IMR-90 (cell line): ENCODE results near the gene UCP3. TPM values are rescaled to one million over a fixed set of nuclear protein-coding genes. Genes with fewer than 3 reads are reported as not detected.

ENCODE experiments used
- ATAC-seq: fragments of 200-7000 bp; cut with Tn5 transposase; 2 replicates; pipeline ENCODE4 v1.9.1; 2020; ENCODE audit warnings: low read depth, mild to moderate bottlenecking, moderate library complexity
- BruUV-seq: library from RNA; stranded (reverse); fragments of 400-500 nt; replicated peaks from 2 replicates; lab custom pipeline; 2021; lab: Mats Ljungman, UMichigan
- CTCF ChIA-PET: fragments of 300-600 bp; formaldehyde crosslinking; extraction: SDS; loops from one replicate; lab custom pipeline; 2021; ENCODE audit warnings: antibody characterized with exemption; lab: Yijun Ruan, JAX
- POLR2A ChIA-PET: fragments of 300-600 bp; sonication (Branson Sonifier 250); formaldehyde crosslinking; loops from one replicate; lab custom pipeline; 2022; ENCODE audit warnings: antibody characterized with exemption; ENCODE audit not compliant: unreplicated experiment; lab: Charles Lee
- DNase-seq: peaks from one replicate; pipeline ENCODE4 v3.0.0; 2013
- H2AFZ ChIP-seq: replicated peaks from 2 replicates; pipeline ENCODE3; 2013; ENCODE audit warnings: low read length, mild to moderate bottlenecking; ENCODE audit not compliant: poor library complexity
- H2AK5ac ChIP-seq: 2 replicates; pipeline ENCODE4 v1.6.1; 2013; ENCODE audit warnings: low read depth, low read length, inconsistent platforms
- H2AK9ac ChIP-seq: replicated peaks from 2 replicates; pipeline ENCODE3; 2013; ENCODE audit warnings: mild to moderate bottlenecking, low read depth, low read length, moderate library complexity; ENCODE audit not compliant: poor library complexity
- H2BK120ac ChIP-seq: 2 replicates; pipeline ENCODE4 v1.6.1; 2013; ENCODE audit warnings: low read depth, low read length, inconsistent platforms
- H2BK15ac ChIP-seq: 3 replicates; pipeline ENCODE4 v1.6.1; 2013; ENCODE audit warnings: low read depth, low read length, inconsistent platforms
- H2BK20ac ChIP-seq: 2 replicates; pipeline ENCODE4 v1.6.1; 2013; ENCODE audit warnings: low read depth, mild to moderate bottlenecking, inconsistent platforms, low read length, moderate library complexity
- H2BK5ac ChIP-seq: 2 replicates; pipeline ENCODE4 v1.6.1; 2013; ENCODE audit warnings: mild to moderate bottlenecking, low read depth, low read length, inconsistent platforms; ENCODE audit not compliant: poor library complexity, severe bottlenecking
- H3K14ac ChIP-seq: replicated peaks from 2 replicates; pipeline ENCODE4 v1.6.1; 2013; ENCODE audit warnings: low read depth, low read length, inconsistent platforms
- H3K18ac ChIP-seq: 2 replicates; pipeline ENCODE4 v1.6.1; 2013; ENCODE audit warnings: low read depth, low read length, control low read depth
- H3K23ac ChIP-seq: 2 replicates; pipeline ENCODE4 v1.6.1; 2013; ENCODE audit warnings: low read depth, low read length, inconsistent platforms
- H3K27ac ChIP-seq: 2 replicates; pipeline ENCODE4 v1.5.1; 2013; ENCODE audit warnings: mild to moderate bottlenecking, control low read depth, low read length; ENCODE audit not compliant: insufficient read depth
- H3K27me3 ChIP-seq: 2 replicates; pipeline ENCODE4 v1.6.1; 2013; ENCODE audit warnings: low read length; ENCODE audit not compliant: control insufficient read depth, insufficient read depth
- H3K36me3 ChIP-seq: 2 replicates; pipeline ENCODE4 v1.6.1; 2013; ENCODE audit warnings: low read length, mixed read lengths; ENCODE audit not compliant: control insufficient read depth, insufficient read depth
- H3K4ac ChIP-seq: 2 replicates; pipeline ENCODE4 v1.6.1; 2013; ENCODE audit warnings: low read depth, low read length, inconsistent platforms
- H3K4me1 ChIP-seq: 2 replicates; pipeline ENCODE4 v1.6.1; 2013; ENCODE audit warnings: low read length, mixed read lengths; ENCODE audit not compliant: control insufficient read depth, insufficient read depth
- H3K4me2 ChIP-seq: 2 replicates; pipeline ENCODE4 v1.6.1; 2013; ENCODE audit warnings: low read depth, mild to moderate bottlenecking, control low read depth, low read length, moderate library complexity
- H3K4me3 ChIP-seq: 2 replicates; pipeline ENCODE4 v1.5.1; 2013; ENCODE audit warnings: low read depth, mild to moderate bottlenecking, control low read depth, low read length, moderate library complexity; ENCODE audit not compliant: insufficient read depth
- H3K56ac ChIP-seq: 2 replicates; pipeline ENCODE4 v1.6.1; 2013; ENCODE audit warnings: low read length, inconsistent platforms; ENCODE audit not compliant: insufficient read depth; ENCODE audit errors: extremely low read depth
- H3K79me1 ChIP-seq, 2 experiments: 2 replicates each; pipeline ENCODE4 v1.6.1; 2013; ENCODE audit warnings: low read length in 2 of 2, inconsistent platforms in 1 of 2, low read depth in 1 of 2
- H3K9ac ChIP-seq: 2 replicates; pipeline ENCODE4 v1.6.1; 2013; ENCODE audit warnings: low read depth, low read length, control low read depth
- H3K9me1 ChIP-seq: 2 replicates; pipeline ENCODE4 v1.6.1; 2013; ENCODE audit warnings: low read length, inconsistent platforms; ENCODE audit not compliant: insufficient read depth
- H3K9me3 ChIP-seq: 2 replicates; pipeline ENCODE4 v1.6.1; 2013; ENCODE audit warnings: low read length; ENCODE audit not compliant: control insufficient read depth, insufficient read depth
- H4K20me1 ChIP-seq: 2 replicates; pipeline ENCODE4 v1.6.1; 2013; ENCODE audit warnings: low read length, inconsistent platforms; ENCODE audit not compliant: insufficient read depth
- H4K5ac ChIP-seq: 2 replicates; pipeline ENCODE4 v1.6.1; 2013; ENCODE audit warnings: mild to moderate bottlenecking, low read depth, low read length, control low read depth
- H4K8ac ChIP-seq, 2 experiments: 2 replicates each; pipeline ENCODE4 v1.6.1; 2013; ENCODE audit warnings: low read depth in 2 of 2, low read length in 2 of 2, control low read depth in 1 of 2, inconsistent platforms in 1 of 2
- H4K91ac ChIP-seq: 2 replicates; pipeline ENCODE4 v1.6.1; 2013; ENCODE audit warnings: low read depth, low read length, inconsistent platforms; ENCODE audit not compliant: insufficient read depth
- MAZ ChIP-seq: IDR thresholded peaks from 2 replicates; pipeline ENCODE4 v1.6.1; 2012; ENCODE audit warnings: low read depth, mild to moderate bottlenecking, low read length, improper control_type of control experiment, moderate library complexity, borderline replicate concordance
- NFE2L2 ChIP-seq: fragments of 150-350 bp; IDR thresholded peaks from 2 replicates; pipeline ENCODE4 v1.6.1; 2016; ENCODE audit warnings: low read depth, mild to moderate bottlenecking, low read length
- WGBS, 2 experiments: methylation state at CpG; one replicate each; pipeline versions ENCODE4 v1.1.5 to v1.1.7; 2013; ENCODE audit warnings: missing lambda C conversion rate in 2 of 2; ENCODE audit not compliant: insufficient read length in 1 of 2; ENCODE audit errors: extremely low coverage in 2 of 2; 5-methylcytosine and 5-hydroxymethylcytosine counted together
- dilution Hi-C: fragments of 300-500 bp; cut with HindIII; formaldehyde crosslinking; loops from one replicate; pipeline ENCODE4 v1.14.3; 2018; ENCODE audit warnings: low sequenced_read_pairs; ENCODE audit not compliant: unreplicated experiment
- in situ Hi-C: fragments of 300-500 bp; cut with MboI; formaldehyde crosslinking; loops from 3 replicates; pipeline ENCODE4 v1.14.3; 2019; ENCODE audit warnings: low sequenced_read_pairs, inconsistent platforms, mixed read lengths
- intact Hi-C: fragments of 100-400 bp; cut with micrococcal nuclease; formaldehyde crosslinking; loops from 2 replicates; pipeline ENCODE4 v1.10.0; 2022
- polyA plus RNA-seq, 3 experiments: library from polyadenylated mRNA; depleted of rRNA; stranded (reverse); fragments of >200 nt; gene quantifications; 2 replicates each; pipeline ENCODE4 v1.2.3, GENCODE V29; 2012; ENCODE audit warnings: low replicate concordance in 1 of 3
- total RNA-seq: library from RNA; depleted of rRNA; stranded (reverse); fragments of >200 nt; gene quantifications from 2 replicates; pipeline ENCODE4 v1.2.3, GENCODE V29; 2012

The UCP3 gene
- total and polyA plus RNA-seq, 2 of the 4 experiments (the other 2 are of a cell fraction): under 0.01 to 0.80 TPM

- 93% methylated on average over 2 of the region's 14 CpGs; no CpG with 5 or more reads in 1 of the 2 experiments for WGBS, 2 experiments
- H2BK5ac ChIP-seq: no peak overlapping the region
- no peak overlapping the region for H3K4me3 ChIP-seq
- no peaks in the 10 kb centered on the region for H3K79me1 ChIP-seq
- peaks cover 8% of the 10 kb centered on the region; the same call in 1 of the 2 replicates for H3K36me3 ChIP-seq
- no peak overlapping the region for H2AFZ ChIP-seq
- no peak overlapping the region for H2BK15ac ChIP-seq
- POLR2A ChIA-PET: no interaction called here
- H4K20me1 ChIP-seq: no peaks in the 10 kb centered on the region; the same call in 1 of the 2 replicates
- H4K8ac ChIP-seq: no peak overlapping the region
- no peak overlapping the region for H4K91ac ChIP-seq
- no peak overlapping the region for H2BK120ac ChIP-seq
- no peaks in the 10 kb centered on the region; the same call in 1 of the 2 replicates for H3K4me1 ChIP-seq
- TF ChIP-seq MAZ (no peak), NFE2L2 (no peak)
- CTCF ChIA-PET: interaction anchor here (1.2 kb wide), 1 partner anchor 38 kb away, joined by 4 read pairs; no protein-coding TSS in a partner anchor
- no peak overlapping the region for H2AK5ac ChIP-seq
- no peak overlapping the region for H3K27ac ChIP-seq
- 0 out of 2 replicates have a peak, but pooled peaks cover 5% of the 10 kb centered on the region for H3K9me1 ChIP-seq
- in situ Hi-C loops (no loop called here), dilution Hi-C loops (no loop called here), intact Hi-C loops (no loop called here)
- H3K14ac ChIP-seq: no peak overlapping the region; the same call in 1 of the 2 replicates
- no peak overlapping the region for H3K9ac ChIP-seq
- no peaks in the 10 kb centered on the region for H3K27me3 ChIP-seq
- H2AK9ac ChIP-seq: no peak overlapping the region
- H2BK20ac ChIP-seq: no peak overlapping the region
- no peaks in the 10 kb centered on the region for H3K9me3 ChIP-seq
- no peak overlapping the region for H3K56ac ChIP-seq
- no peak overlapping the region for H3K4me2 ChIP-seq
- H3K23ac ChIP-seq: no peak overlapping the region
- BruUV-seq: no TSS peak
- ATAC-seq (no peak), DNase-seq (no peak)
- H4K5ac ChIP-seq: no peak overlapping the region
- H3K4ac ChIP-seq: no peak overlapping the region
- no peak overlapping the region for H3K18ac ChIP-seq
These were observed 3.4 kb upstream of the UCP3 start for GRCh38 chr11:74012074-74012809.
